ENCODE results near the gene ADAMTS4. TPM values are rescaled to one million over a fixed set of nuclear protein-coding genes. Genes with fewer than 3 reads are reported as not detected.

The ADAMTS4 gene
- total RNA-seq, 2 donors from 2014 or later: 0.55 to 3.4 TPM

- Histone ChIP-seq H3K36me3 (peaks cover 0 to 3% of the 10 kb centered on the region in 2 donors), H3K4me1 (replicated peaks) (peaks cover 4% of the 10 kb centered on the region), H3K4me3 (no peak overlapping the region), H3K9me3 (no peaks in the 10 kb centered on the region), H3K27ac (peak overlapping the region in 1 of 2 donors; percentile 71), H3K27me3 (replicated peaks; ENCODE audit: insufficient read depth) (no peaks in the 10 kb centered on the region)
- intact Hi-C loops (cut with DNase I): loop anchor here (5.0 kb wide), 1 partner anchor 139 kb away; the partner anchor contains the start of gene CFAP126
- no peak for TF ChIP-seq POLR2A (IDR thresholded peaks at IDR 0.05)
- TF ChIP-seq POLR2AphosphoS5 (IDR thresholded peaks at IDR 0.05): no peak
- TF ChIP-seq, protein P1, sequence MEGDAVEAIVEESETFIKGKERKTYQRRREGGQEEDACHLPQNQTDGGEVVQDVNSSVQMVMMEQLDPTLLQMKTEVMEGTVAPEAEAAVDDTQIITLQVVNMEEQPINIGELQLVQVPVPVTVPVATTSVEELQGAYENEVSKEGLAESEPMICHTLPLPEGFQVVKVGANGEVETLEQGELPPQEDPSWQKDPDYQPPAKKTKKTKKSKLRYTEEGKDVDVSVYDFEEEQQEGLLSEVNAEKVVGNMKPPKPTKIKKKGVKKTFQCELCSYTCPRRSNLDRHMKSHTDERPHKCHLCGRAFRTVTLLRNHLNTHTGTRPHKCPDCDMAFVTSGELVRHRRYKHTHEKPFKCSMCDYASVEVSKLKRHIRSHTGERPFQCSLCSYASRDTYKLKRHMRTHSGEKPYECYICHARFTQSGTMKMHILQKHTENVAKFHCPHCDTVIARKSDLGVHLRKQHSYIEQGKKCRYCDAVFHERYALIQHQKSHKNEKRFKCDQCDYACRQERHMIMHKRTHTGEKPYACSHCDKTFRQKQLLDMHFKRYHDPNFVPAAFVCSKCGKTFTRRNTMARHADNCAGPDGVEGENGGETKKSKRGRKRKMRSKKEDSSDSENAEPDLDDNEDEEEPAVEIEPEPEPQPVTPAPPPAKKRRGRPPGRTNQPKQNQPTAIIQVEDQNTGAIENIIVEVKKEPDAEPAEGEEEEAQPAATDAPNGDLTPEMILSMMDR (IDR thresholded peaks at IDR 0.05): no peak
- WGBS: 82% methylated on average over 7 of the region's 7 CpGs
- DNase-seq (ENCODE audit: low spot score): no peak
Observed at GRCh38 chr1:161228032-161228431, 29.2 kb upstream of the ADAMTS4 start.

GRCh38 chr1:161227196-161227871 is 28.5 kb upstream of the ADAMTS4 start:
- Histone ChIP-seq H3K27me3 (replicated peaks; ENCODE audit: insufficient read depth) (no peaks in the 10 kb centered on the region), H3K27ac (peak overlapping the region; percentile 36 to 71), H3K4me3 (peak overlapping the region in 1 of 2 donors; percentile 11), H3K9me3 (no peaks in the 10 kb centered on the region), H3K36me3 (peaks cover 0 to 3% of the 10 kb centered on the region in 2 donors), H3K4me1 (replicated peaks) (peaks cover 4% of the 10 kb centered on the region)
- intact Hi-C loops (cut with DNase I): loop anchor here (2.0 to 5.0 kb wide), 2 partner anchors 140 to 155 kb away; partner anchors contain the start of gene CFAP126
- DNase-seq (ENCODE audit: low spot score): peak; percentile 84
- TF ChIP-seq, protein P1 (IDR thresholded peaks at IDR 0.05): peak; percentile 86 to 97 (median 92)
- peak; percentile 70 for TF ChIP-seq POLR2AphosphoS5 (IDR thresholded peaks at IDR 0.05)
- TF ChIP-seq POLR2A (IDR thresholded peaks at IDR 0.05): no peak
- 42% methylated on average over 11 of the region's 11 CpGs for WGBS

DNA sequence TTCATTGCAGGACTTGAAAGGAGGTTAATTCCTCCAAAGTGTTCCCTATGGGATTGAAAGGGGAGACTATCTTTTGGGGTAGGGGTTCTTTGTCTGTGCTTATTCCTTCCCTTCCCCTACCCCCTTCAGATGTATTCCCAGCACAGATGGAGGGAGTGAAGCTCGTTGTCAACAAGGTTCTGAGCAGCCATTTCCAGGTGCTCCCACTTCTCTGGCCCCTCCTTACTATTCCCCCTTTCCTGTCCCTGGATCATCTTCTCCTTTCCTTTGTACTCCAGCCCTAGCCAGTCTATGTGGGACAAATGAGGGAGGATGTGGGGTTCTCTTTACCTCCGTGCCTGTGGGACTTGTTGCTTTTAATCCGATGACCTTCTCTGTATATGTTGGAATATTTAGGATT is 27.9 kb upstream of the ADAMTS4 start:
- no peaks in the 10 kb centered on the region for H3K9me3 ChIP-seq
- no peak for DNase-seq (ENCODE audit: low spot score)
- no peak overlapping the region for H3K27ac ChIP-seq
- H3K27me3 ChIP-seq (replicated peaks; ENCODE audit: insufficient read depth): no peaks in the 10 kb centered on the region
- H3K36me3 ChIP-seq: peaks cover 0 to 3% of the 10 kb centered on the region in 2 donors
- WGBS: 59% methylated on average over 3 of the region's 3 CpGs
- TF ChIP-seq POLR2A (IDR thresholded peaks at IDR 0.05): no peak
- TF ChIP-seq, protein P1 (IDR thresholded peaks at IDR 0.05): no peak
- no peak for TF ChIP-seq POLR2AphosphoS5 (IDR thresholded peaks at IDR 0.05)
- intact Hi-C loops (cut with DNase I): loop anchor here (2.0 to 5.0 kb wide), 2 partner anchors 141 to 156 kb away; partner anchors contain the start of gene CFAP126
- peak overlapping the region in 1 of 2 donors; percentile 57 for H3K4me3 ChIP-seq
- H3K4me1 ChIP-seq (replicated peaks): peaks cover 4% of the 10 kb centered on the region

DNA sequence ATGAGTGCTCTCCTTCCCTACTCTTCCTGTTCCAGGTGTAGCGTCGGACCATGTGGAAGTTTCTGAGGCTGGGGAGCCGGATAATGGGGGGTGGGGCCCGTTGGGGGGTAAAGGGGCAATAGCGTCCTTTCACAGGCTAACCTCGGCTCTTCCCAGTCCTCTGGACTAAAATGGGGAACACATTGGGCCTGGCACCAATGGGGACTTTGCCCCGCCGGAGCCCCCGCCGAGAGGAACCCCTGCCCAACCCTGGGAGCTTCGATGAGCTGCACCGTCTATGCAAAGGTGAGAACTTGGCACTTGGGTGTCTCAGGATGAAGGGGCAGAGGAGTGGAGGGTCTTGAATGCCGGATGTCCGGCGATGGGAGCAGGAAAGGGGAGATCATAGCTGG is 27.5 kb upstream of the ADAMTS4 start:
- 7% methylated on average over 15 of the region's 15 CpGs for WGBS
- Histone ChIP-seq H3K27ac (peak overlapping the region; percentile 58 to 67), H3K4me1 (replicated peaks) (peaks cover 4% of the 10 kb centered on the region), H3K4me3 (peak overlapping the region; percentile 57 to 58), H3K36me3 (peaks cover 0 to 3% of the 10 kb centered on the region in 2 donors), H3K27me3 (replicated peaks; ENCODE audit: insufficient read depth) (no peaks in the 10 kb centered on the region), H3K9me3 (no peaks in the 10 kb centered on the region)
- no peak for DNase-seq (ENCODE audit: low spot score)
- intact Hi-C loops (cut with DNase I): loop anchor here (2.0 to 5.0 kb wide), 2 partner anchors 141 to 156 kb away; partner anchors contain the start of gene CFAP126
- TF ChIP-seq POLR2A (IDR thresholded peaks at IDR 0.05) (no peak), POLR2AphosphoS5 (IDR thresholded peaks at IDR 0.05) (no peak)
- TF ChIP-seq, protein P1 (IDR thresholded peaks at IDR 0.05): no peak
